ENCODE data around the gene PVALB.
A peak's percentile ranks its signal among the peaks of the same experiment; 100 is the strongest.

The PVALB gene

DNA sequence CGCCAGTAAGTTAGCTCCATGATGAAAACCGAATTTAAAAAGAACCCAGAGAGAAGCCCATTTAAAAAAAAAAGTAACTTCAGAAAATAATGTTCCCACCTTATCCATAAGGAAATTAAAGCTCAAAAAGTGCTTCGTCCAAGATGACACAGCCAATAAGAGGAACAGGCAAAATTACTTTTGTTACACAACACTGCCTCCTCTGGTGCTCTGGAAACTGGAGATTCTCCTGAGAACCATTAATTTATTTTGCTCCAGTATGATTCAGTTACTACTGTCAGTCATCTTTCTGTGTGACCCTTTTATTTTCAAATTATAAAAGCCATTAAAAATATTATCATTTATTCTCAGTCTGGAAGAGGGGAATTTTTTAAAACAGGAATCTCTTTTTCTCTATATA lies 42.9 kb downstream of the PVALB start:
- no peaks in the 10 kb centered on the region for H3K27me3 ChIP-seq
- no peak overlapping the region for H3K4me3 ChIP-seq (ENCODE audit: low read depth, low read length)
- DNase-seq: peak; percentile 38
- no peaks in the 10 kb centered on the region for H3K36me3 ChIP-seq
- TF ChIP-seq, protein P1, sequence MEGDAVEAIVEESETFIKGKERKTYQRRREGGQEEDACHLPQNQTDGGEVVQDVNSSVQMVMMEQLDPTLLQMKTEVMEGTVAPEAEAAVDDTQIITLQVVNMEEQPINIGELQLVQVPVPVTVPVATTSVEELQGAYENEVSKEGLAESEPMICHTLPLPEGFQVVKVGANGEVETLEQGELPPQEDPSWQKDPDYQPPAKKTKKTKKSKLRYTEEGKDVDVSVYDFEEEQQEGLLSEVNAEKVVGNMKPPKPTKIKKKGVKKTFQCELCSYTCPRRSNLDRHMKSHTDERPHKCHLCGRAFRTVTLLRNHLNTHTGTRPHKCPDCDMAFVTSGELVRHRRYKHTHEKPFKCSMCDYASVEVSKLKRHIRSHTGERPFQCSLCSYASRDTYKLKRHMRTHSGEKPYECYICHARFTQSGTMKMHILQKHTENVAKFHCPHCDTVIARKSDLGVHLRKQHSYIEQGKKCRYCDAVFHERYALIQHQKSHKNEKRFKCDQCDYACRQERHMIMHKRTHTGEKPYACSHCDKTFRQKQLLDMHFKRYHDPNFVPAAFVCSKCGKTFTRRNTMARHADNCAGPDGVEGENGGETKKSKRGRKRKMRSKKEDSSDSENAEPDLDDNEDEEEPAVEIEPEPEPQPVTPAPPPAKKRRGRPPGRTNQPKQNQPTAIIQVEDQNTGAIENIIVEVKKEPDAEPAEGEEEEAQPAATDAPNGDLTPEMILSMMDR (IDR thresholded peaks at IDR 0.05; ENCODE audit: low read depth, low read length): peak; percentile 69
- H3K4me1 ChIP-seq: no peaks in the 10 kb centered on the region; the same call in 1 of the 2 replicates
- no peaks in the 10 kb centered on the region for H3K9me3 ChIP-seq

DNA sequence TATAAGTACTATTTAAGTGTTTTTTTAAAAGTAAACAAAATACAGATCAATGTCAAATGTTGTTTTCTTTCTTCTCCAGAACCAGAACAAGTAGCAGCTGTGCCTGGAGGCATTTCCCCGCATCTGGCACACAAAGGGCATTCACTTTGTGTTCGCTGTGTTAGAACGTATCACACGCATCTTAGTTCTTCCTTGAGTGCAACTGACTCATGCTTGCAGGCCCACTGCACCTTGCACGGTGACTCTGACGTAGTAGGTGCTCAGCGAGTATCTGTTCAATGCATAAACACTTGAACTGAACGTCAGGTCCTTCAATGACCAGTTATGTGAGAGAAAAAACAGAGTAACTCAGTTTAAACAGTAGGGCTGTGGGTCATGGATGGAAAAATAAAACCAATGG lies 44.4 kb downstream of the PVALB start:
- H3K36me3 ChIP-seq: no peaks in the 10 kb centered on the region
- DNase-seq: no peak
- no peaks in the 10 kb centered on the region for H3K27me3 ChIP-seq
- no peak overlapping the region for H3K4me3 ChIP-seq (ENCODE audit: low read depth, low read length)
- H3K9me3 ChIP-seq: no peaks in the 10 kb centered on the region
- H3K4me1 ChIP-seq: no peaks in the 10 kb centered on the region; the same call in 1 of the 2 replicates
- TF ChIP-seq, protein P1 (IDR thresholded peaks at IDR 0.05; ENCODE audit: low read depth, low read length): no peak

DNA sequence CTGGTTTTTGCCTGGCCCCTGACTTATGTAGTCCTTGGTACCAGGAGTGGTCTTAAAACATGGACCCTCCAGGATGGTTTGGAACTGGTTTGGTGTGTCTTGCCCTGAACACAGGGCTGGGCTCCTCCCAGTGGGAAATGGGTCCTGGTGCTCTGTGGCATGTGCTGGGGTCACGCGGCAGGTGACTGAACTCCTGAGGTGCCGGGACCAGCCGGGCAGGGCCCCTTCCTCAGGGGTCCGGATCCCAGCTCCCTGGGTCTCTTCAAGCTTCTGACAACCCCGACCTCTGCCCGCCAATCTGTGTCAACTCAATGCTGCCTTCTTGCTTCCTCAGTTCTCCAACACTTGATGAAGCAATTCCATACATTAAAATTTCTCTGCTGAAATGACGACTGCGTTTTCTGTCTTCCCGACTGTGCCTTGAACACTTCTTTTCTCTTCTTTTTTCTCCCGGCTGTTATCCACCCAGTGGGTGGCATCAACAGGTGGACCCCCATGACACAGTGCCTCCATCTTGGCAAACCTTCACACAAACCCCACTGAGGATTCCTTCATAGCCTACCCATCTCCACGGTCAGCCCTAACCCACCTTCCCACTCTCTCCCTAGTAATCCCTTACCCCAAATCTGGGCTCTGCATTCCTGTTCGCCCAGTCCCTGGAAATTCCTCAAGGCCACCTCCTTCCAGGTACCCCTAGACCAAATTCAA lies 45.3 kb downstream of the PVALB start:
- Histone ChIP-seq H3K27me3 (no peaks in the 10 kb centered on the region), H3K4me1 (no peaks in the 10 kb centered on the region; the same call in 1 of the 2 replicates), H3K4me3 (ENCODE audit: low read depth, low read length) (no peak overlapping the region), H3K9me3 (no peaks in the 10 kb centered on the region), H3K36me3 (no peaks in the 10 kb centered on the region)
- TF ChIP-seq, protein P1 (IDR thresholded peaks at IDR 0.05; ENCODE audit: low read depth, low read length): no peak
- DNase-seq: peak; percentile 0

DNA sequence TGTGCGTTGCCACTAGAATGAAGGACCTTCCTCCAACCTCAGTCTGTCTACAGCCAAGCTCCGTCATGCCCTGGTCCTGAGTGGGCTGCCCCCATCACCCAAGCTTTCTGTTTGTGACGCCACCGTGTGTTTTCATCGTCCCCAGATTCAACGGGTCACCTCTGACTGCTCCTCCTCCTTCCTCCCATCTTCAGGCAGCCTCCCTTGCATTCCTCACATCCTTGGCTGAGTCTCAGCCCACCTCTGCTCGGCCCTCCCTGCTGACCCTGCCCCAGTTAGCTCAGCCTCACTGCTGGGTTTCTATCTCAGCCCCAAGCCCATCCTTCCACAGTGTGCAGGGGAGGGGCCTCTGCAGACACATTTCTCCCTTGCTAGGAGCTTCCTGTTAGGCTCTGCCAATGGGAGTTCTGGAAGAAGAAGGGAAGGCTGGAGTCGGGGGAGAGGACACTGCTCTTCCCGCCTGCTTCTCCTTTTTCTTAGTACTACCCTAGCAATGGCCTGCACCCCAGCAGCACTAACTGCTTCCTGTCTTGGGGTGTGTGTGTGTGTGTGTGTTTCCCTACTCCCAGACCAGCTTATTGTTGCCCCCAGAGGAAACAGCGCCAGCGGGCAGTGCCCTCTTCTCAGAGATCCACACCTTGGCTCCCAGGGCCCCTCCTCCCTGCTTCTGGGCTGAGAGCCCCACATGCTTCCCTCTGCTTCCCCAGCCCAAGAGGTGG lies 46.2 kb downstream of the PVALB start:
- peak; percentile 3 for DNase-seq
- Histone ChIP-seq H3K4me3 (ENCODE audit: low read depth, low read length) (no peak overlapping the region), H3K9me3 (no peaks in the 10 kb centered on the region), H3K27me3 (no peaks in the 10 kb centered on the region), H3K4me1 (no peaks in the 10 kb centered on the region; the same call in 1 of the 2 replicates), H3K36me3 (no peaks in the 10 kb centered on the region)
- TF ChIP-seq, protein P1 (IDR thresholded peaks at IDR 0.05; ENCODE audit: low read depth, low read length): no peak

DNA sequence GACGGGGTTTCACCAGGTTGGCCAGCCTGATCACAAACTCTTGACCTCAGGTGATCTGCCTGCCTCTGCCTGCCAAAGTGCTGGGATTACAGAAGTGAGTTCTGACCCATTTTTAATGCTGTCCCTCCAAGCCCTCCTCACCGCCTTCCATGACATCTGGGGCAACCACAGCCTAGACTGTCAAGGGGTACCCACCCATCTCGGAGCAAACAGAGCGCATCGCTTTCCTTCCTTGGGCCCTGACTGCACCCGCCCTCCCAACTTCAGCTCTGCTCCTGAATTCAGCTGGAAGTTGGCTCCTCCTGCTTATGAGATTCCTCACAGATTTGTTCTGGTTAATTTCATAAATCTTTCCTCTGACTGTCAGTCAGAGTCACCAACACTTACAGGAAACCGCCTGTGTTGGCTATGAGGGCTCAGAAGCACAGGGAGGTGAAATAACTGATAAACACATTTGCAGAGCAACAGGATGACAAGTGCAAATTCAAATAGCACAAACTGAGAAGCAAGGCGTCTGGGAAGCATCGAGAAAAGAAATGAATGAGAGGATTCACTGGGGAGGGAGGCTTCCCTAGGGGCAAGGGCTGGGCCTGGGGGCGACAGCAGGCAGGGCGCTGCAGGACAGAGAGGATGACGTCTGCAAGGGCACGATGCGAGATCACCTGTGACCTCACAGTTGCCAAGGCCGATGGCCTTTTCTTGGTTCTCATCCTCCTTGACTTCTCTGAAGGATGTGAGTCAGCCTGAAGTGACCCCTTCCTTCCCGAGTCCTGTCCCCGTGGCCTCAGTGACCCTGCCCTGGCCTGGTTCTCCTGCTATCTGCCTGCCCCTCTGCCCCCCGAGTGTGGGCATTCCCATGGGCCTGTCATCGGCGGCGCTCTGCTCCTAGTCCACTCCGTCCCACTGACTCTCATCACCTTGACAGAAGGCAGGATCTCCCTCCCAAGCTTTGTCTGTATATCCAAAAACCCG lies 47.0 kb downstream of the PVALB start:
- TF ChIP-seq, protein P1 (IDR thresholded peaks at IDR 0.05; ENCODE audit: low read depth, low read length): no peak
- Histone ChIP-seq H3K36me3 (no peaks in the 10 kb centered on the region), H3K27me3 (no peaks in the 10 kb centered on the region), H3K4me1 (no peaks in the 10 kb centered on the region), H3K9me3 (no peaks in the 10 kb centered on the region), H3K4me3 (ENCODE audit: low read depth, low read length) (no peak overlapping the region)
- DNase-seq: peak; percentile 6
